ENCODE data around the gene CACNG6.

The CACNG6 gene

DNA sequence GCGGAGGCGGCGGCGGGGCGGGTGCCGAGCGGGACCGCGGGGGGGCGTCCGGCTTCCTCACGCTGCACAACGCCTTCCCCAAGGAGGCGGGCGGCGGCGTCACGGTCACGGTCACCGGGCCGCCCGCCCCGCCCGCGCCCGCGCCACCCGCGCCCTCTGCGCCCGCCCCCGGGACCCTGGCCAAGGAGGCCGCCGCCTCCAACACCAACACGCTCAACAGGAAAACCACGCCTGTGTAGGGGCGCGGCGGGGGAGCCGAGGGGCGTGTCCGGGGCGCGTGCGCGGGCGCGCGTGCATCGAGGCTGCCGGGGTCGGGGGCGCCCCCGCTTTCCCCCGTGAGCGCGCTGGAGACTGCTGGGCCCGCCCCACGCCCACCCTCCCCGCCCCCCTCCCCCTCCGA lies 8.8 kb upstream of the CACNG6 start:
- Histone ChIP-seq H3K4me3 (ENCODE audit: low read length in 2 of 2) (no peak overlapping the region), H3K9me3 (ENCODE audit: control insufficient read depth in 2 of 2, low read length in 2 of 2) (peaks cover 0 to 2% of the 10 kb centered on the region in 2 donors), H3K4me1 (ENCODE audit: control insufficient read depth in 2 of 2, insufficient read depth in 2 of 2, low read length in 2 of 2) (peaks cover 0 to 3% of the 10 kb centered on the region in 2 donors), H3K27me3 (ENCODE audit: control insufficient read depth in 2 of 2, insufficient read depth in 2 of 2, low read length in 2 of 2) (peaks cover 7 to 22% of the 10 kb centered on the region in 2 donors), H3K9ac (ENCODE audit: low read depth in 1 of 2, low read length in 2 of 2) (no peak overlapping the region), H3K36me3 (ENCODE audit: control insufficient read depth in 2 of 2, insufficient read depth in 2 of 2, low read length in 2 of 2) (no peaks in the 10 kb centered on the region), H3K27ac (ENCODE audit: low read depth in 2 of 2, low read length in 2 of 2) (no peak overlapping the region)

DNA sequence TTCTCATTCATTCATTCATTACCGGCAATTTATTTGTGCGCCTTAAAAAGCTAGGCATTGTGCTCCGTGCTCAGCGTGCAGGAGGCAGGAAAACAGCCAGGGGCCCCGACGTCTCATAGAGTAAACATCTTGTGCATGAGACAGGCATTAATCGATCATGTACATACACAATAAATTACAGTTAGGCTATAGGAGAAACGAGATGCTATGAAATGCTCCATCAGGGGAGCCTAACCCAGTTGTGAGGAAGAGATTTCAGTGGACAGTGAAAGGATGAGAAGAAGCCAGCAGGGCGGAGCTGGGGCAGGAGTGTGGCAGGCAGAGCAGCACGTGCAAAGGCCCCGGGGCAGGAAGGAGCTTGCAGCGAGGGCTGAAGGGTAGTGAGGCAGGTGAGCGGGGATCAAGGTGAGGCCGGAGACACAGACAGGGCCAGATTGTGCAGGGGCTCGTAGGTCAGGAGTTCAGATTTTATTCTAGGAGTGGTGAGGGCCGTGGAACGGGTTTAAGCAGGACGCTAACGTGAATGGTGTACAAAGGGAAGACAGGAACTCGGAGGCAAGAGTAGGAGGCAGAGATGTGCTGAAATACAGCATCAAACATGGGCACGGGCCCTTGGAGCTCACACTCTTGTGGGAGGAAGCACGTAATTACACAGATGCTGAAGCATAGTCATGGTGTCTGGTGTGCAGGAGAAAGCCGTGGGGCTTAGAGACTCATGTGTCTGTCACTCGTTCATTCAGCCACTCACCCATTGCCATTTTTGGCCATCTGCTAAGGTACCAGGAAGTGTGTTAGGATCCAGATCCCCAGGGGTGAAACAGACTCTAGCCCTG lies 7.8 kb upstream of the CACNG6 start:
- H3K4me3 ChIP-seq (ENCODE audit: low read length in 2 of 2) = no peak overlapping the region
- H3K27ac ChIP-seq (ENCODE audit: low read depth in 2 of 2, low read length in 2 of 2) = no peak overlapping the region
- H3K27me3 ChIP-seq (ENCODE audit: control insufficient read depth in 2 of 2, insufficient read depth in 2 of 2, low read length in 2 of 2) = peaks cover 2 to 22% of the 10 kb centered on the region in 2 donors
- no peaks in the 10 kb centered on the region for H3K4me1 ChIP-seq (ENCODE audit: control insufficient read depth in 2 of 2, insufficient read depth in 2 of 2, low read length in 2 of 2)
- H3K36me3 ChIP-seq (ENCODE audit: control insufficient read depth in 2 of 2, insufficient read depth in 2 of 2, low read length in 2 of 2) = no peaks in the 10 kb centered on the region
- H3K9me3 ChIP-seq (ENCODE audit: control insufficient read depth in 2 of 2, low read length in 2 of 2) = peaks cover 0 to 2% of the 10 kb centered on the region in 2 donors
- H3K9ac ChIP-seq (ENCODE audit: low read depth in 1 of 2, low read length in 2 of 2) = no peak overlapping the region

DNA sequence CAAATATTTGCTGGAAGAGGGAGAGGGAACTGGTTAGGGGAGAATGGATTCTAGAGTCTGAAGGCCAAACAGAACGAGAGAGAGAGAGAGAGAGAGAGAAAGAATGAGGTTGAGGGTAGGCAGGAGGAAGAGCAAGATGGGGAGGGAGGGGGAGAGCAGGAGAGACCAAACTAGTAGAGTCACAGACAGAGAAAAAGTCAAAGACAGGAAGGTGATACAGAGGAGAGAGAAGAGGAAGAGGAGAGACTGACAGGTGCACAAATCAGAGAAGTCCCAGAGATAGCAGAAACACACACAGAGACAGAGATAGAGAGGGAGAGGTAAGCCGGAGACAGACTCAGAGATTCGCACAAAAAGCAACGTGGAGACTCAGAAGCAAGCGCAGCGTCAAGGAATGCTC lies 5.6 kb upstream of the CACNG6 start:
- Histone ChIP-seq H3K36me3 (ENCODE audit: control insufficient read depth in 2 of 2, insufficient read depth in 2 of 2, low read length in 2 of 2) (no peaks in the 10 kb centered on the region), H3K9ac (ENCODE audit: low read depth in 1 of 2, low read length in 2 of 2) (no peak overlapping the region), H3K4me1 (ENCODE audit: control insufficient read depth in 2 of 2, insufficient read depth in 2 of 2, low read length in 2 of 2) (no peaks in the 10 kb centered on the region), H3K27me3 (ENCODE audit: control insufficient read depth in 2 of 2, insufficient read depth in 2 of 2, low read length in 2 of 2) (peaks cover 5 to 15% of the 10 kb centered on the region in 2 donors), H3K27ac (ENCODE audit: low read depth in 2 of 2, low read length in 2 of 2) (no peak overlapping the region), H3K4me3 (ENCODE audit: low read length in 2 of 2) (no peak overlapping the region), H3K9me3 (ENCODE audit: control insufficient read depth in 2 of 2, low read length in 2 of 2) (peaks cover 0 to 2% of the 10 kb centered on the region in 2 donors)

DNA sequence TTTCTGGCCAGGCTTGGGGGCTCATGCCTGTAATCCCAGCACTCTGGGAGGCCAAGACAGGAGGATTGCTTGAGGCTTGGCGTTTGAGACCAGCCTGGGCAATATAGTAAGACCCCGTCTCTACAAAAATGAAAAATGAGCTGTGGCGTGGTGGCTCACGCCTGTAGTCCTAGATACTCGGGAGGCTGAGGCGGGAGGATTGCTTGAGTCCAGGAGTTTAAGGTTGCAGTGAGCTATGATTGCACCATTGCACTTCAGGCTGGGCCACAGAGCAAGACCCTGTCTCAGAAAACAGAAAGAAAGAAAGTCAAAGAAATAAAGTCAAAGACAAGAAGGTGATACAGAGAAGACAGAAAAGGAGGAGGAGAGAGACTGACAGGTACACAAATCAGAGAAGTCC lies 2.5 kb upstream of the CACNG6 start:
- peaks cover 10 to 12% of the 10 kb centered on the region in 2 donors for H3K27me3 ChIP-seq (ENCODE audit: control insufficient read depth in 2 of 2, insufficient read depth in 2 of 2, low read length in 2 of 2)

DNA sequence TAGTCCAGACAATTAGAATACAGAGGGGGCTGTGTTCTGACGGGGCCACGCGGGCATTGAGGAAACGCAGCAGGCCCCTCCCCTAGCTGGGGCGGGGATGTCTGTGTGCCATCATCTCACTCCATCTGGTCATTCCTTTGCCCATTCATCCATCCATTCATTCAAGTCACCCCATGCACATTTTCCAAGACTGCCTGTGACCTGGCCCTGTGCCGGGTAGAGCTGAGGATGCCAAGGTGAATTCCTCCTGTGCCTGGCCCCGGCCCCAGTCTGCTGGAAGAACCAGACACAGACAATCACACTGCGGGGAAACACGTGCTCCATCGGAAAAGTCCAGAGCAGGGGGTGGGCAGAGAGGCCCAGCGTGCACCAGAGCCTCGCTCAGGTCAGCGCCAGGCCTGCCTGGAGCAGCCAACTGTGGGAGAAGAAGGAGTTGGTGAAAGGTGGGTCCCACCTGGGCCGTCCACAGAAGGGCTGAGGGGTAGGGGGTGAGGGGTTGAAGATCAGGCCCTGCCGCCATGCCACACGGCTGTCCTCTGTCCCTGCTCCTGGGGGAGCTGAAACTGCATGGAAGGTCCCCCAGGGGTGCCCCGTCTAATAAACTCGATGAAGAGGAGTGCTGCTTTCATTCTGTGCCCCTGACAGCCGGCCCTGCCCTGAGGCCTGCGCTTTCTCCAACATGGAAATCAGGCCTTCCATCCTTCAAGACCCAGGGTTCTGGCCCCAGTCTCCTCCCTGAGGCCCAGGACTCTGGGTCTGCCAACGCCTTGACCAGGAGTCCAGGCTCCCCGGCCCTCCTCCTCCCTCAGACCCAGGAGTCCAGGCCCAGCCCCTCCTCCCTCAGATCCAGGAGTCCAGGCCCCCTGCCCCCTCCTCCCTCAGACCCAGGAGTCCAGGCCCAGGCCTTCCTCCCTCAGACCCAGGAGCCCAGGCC lies 1.6 kb upstream of the CACNG6 start:
- H3K4me3 ChIP-seq (ENCODE audit: low read length in 2 of 2) = no peak overlapping the region
- H3K36me3 ChIP-seq (ENCODE audit: control insufficient read depth in 2 of 2, insufficient read depth in 2 of 2, low read length in 2 of 2) = no peaks in the 10 kb centered on the region
- no peaks in the 10 kb centered on the region for H3K9me3 ChIP-seq (ENCODE audit: control insufficient read depth in 2 of 2, low read length in 2 of 2)
- H3K9ac ChIP-seq (ENCODE audit: low read depth in 1 of 2, low read length in 2 of 2) = no peak overlapping the region
- H3K27ac ChIP-seq (ENCODE audit: low read depth in 2 of 2, low read length in 2 of 2) = no peak overlapping the region
- no peaks in the 10 kb centered on the region for H3K4me1 ChIP-seq (ENCODE audit: control insufficient read depth in 2 of 2, insufficient read depth in 2 of 2, low read length in 2 of 2)
- peaks cover 10 to 12% of the 10 kb centered on the region in 2 donors for H3K27me3 ChIP-seq (ENCODE audit: control insufficient read depth in 2 of 2, insufficient read depth in 2 of 2, low read length in 2 of 2)

More for the DNA sequence above, 2.5 kb upstream of the CACNG6 start:
- no peak overlapping the region for H3K9ac ChIP-seq (ENCODE audit: low read depth in 1 of 2, low read length in 2 of 2)
- H3K27ac ChIP-seq (ENCODE audit: low read depth in 2 of 2, low read length in 2 of 2) = no peak overlapping the region
- H3K4me1 ChIP-seq (ENCODE audit: control insufficient read depth in 2 of 2, insufficient read depth in 2 of 2, low read length in 2 of 2) = no peaks in the 10 kb centered on the region
- H3K36me3 ChIP-seq (ENCODE audit: control insufficient read depth in 2 of 2, insufficient read depth in 2 of 2, low read length in 2 of 2) = no peaks in the 10 kb centered on the region
- H3K4me3 ChIP-seq (ENCODE audit: low read length in 2 of 2) = no peak overlapping the region
- no peaks in the 10 kb centered on the region for H3K9me3 ChIP-seq (ENCODE audit: control insufficient read depth in 2 of 2, low read length in 2 of 2)

DNA sequence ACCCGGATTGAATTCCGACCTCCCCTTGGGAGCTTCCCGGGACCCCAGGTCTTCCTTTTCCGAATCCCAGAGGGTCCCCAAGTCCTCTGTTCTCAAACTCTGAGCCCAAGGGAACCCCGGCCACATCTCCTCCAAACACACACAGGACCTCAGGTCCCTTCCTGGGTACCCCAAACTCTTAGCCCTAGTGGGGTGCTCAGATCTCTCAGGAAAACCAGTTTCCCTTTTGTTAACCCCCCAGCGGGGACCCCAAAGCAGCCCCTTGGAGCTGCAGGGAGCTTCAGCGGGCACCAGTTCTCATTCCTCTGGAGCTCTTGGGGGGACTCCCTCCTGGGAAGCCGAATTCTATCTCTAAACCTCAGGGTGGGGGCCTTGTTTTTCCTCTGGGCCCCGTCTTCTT lies 774 bp downstream of the CACNG6 start:
- H3K27me3 ChIP-seq (ENCODE audit: control insufficient read depth in 2 of 2, insufficient read depth in 2 of 2, low read length in 2 of 2) = peaks cover 10 to 12% of the 10 kb centered on the region in 2 donors
- no peak overlapping the region for H3K4me3 ChIP-seq (ENCODE audit: low read length in 2 of 2)
- H3K4me1 ChIP-seq (ENCODE audit: control insufficient read depth in 2 of 2, insufficient read depth in 2 of 2, low read length in 2 of 2) = no peaks in the 10 kb centered on the region
- no peaks in the 10 kb centered on the region for H3K9me3 ChIP-seq (ENCODE audit: control insufficient read depth in 2 of 2, low read length in 2 of 2)
- H3K27ac ChIP-seq (ENCODE audit: low read depth in 2 of 2, low read length in 2 of 2) = no peak overlapping the region
- no peak overlapping the region for H3K9ac ChIP-seq (ENCODE audit: low read depth in 1 of 2, low read length in 2 of 2)
- no peaks in the 10 kb centered on the region for H3K36me3 ChIP-seq (ENCODE audit: control insufficient read depth in 2 of 2, insufficient read depth in 2 of 2, low read length in 2 of 2)

DNA sequence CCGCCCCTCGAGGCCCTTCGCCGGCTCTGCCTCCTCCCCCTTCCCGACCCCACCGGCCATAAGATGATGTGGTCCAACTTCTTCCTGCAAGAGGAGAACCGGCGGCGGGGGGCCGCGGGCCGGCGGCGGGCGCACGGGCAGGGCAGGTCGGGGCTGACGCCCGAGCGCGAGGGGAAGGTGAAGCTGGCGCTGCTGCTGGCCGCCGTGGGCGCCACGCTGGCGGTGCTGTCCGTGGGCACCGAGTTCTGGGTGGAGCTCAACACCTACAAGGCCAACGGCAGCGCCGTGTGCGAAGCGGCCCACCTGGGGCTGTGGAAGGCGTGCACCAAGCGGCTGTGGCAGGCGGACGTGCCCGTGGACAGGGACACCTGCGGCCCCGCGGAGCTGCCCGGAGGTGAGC lies 1.4 kb downstream of the CACNG6 start:
- no peaks in the 10 kb centered on the region for H3K36me3 ChIP-seq (ENCODE audit: control insufficient read depth in 2 of 2, insufficient read depth in 2 of 2, low read length in 2 of 2)
- no peaks in the 10 kb centered on the region for H3K4me1 ChIP-seq (ENCODE audit: control insufficient read depth in 2 of 2, insufficient read depth in 2 of 2, low read length in 2 of 2)
- no peaks in the 10 kb centered on the region for H3K9me3 ChIP-seq (ENCODE audit: control insufficient read depth in 2 of 2, low read length in 2 of 2)
- H3K9ac ChIP-seq (ENCODE audit: low read depth in 1 of 2, low read length in 2 of 2) = no peak overlapping the region
- no peak overlapping the region for H3K27ac ChIP-seq (ENCODE audit: low read depth in 2 of 2, low read length in 2 of 2)
- H3K27me3 ChIP-seq (ENCODE audit: control insufficient read depth in 2 of 2, insufficient read depth in 2 of 2, low read length in 2 of 2) = peaks cover 10 to 12% of the 10 kb centered on the region in 2 donors
- H3K4me3 ChIP-seq (ENCODE audit: low read length in 2 of 2) = no peak overlapping the region

DNA sequence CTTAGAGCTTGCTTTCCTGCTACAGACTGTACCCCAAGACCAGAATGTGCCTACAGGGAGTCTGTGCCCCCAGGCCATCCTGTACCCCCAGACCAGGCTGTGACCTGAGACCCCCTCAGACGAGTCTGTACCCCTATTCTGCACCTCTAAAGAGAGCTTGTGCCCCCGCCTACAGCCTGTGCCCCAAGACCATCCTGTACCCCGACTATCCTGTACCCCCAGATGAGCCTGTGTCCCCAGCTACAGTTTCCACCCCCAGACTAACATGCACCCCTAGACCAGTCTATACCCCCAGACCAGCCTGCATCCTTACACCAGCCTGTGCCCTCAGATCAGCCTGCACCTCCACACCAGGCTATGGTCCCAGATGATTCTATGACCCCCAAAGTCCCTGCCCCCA lies 2.0 kb downstream of the CACNG6 start:
- Histone ChIP-seq H3K4me3 (ENCODE audit: low read length in 2 of 2) (no peak overlapping the region), H3K27me3 (ENCODE audit: control insufficient read depth in 2 of 2, insufficient read depth in 2 of 2, low read length in 2 of 2) (peaks cover 10 to 14% of the 10 kb centered on the region in 2 donors), H3K36me3 (ENCODE audit: control insufficient read depth in 2 of 2, insufficient read depth in 2 of 2, low read length in 2 of 2) (no peaks in the 10 kb centered on the region), H3K9me3 (ENCODE audit: control insufficient read depth in 2 of 2, low read length in 2 of 2) (no peaks in the 10 kb centered on the region), H3K27ac (ENCODE audit: low read depth in 2 of 2, low read length in 2 of 2) (no peak overlapping the region), H3K4me1 (ENCODE audit: control insufficient read depth in 2 of 2, insufficient read depth in 2 of 2, low read length in 2 of 2) (no peaks in the 10 kb centered on the region), H3K9ac (ENCODE audit: low read depth in 1 of 2, low read length in 2 of 2) (no peak overlapping the region)

DNA sequence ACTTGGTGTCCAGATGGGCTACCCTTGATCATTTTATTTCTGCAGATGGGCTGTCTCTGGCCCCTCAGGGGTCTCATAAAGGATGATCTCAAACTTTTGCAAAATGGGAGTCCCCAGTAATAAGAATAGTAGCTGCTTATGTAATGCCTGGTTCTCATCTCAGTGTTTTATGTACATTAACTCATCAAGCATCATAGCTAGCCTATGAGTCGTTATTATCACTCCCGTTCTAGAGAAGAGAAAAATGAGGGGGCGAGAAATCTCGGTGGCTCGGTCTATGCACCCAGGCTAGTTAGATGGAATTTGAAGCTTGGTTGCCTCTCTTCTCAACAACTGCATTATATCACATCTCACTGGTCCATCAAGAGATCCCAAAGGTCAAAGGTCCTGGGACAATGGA lies 3.4 kb downstream of the CACNG6 start:
- Histone ChIP-seq H3K36me3 (ENCODE audit: control insufficient read depth in 2 of 2, insufficient read depth in 2 of 2, low read length in 2 of 2) (no peaks in the 10 kb centered on the region), H3K9ac (ENCODE audit: low read depth in 1 of 2, low read length in 2 of 2) (no peak overlapping the region), H3K4me1 (ENCODE audit: control insufficient read depth in 2 of 2, insufficient read depth in 2 of 2, low read length in 2 of 2) (no peaks in the 10 kb centered on the region), H3K27me3 (ENCODE audit: control insufficient read depth in 2 of 2, insufficient read depth in 2 of 2, low read length in 2 of 2) (peaks cover 11 to 13% of the 10 kb centered on the region in 2 donors), H3K9me3 (ENCODE audit: control insufficient read depth in 2 of 2, low read length in 2 of 2) (no peaks in the 10 kb centered on the region), H3K27ac (ENCODE audit: low read depth in 2 of 2, low read length in 2 of 2) (no peak overlapping the region), H3K4me3 (ENCODE audit: low read length in 2 of 2) (no peak overlapping the region)

DNA sequence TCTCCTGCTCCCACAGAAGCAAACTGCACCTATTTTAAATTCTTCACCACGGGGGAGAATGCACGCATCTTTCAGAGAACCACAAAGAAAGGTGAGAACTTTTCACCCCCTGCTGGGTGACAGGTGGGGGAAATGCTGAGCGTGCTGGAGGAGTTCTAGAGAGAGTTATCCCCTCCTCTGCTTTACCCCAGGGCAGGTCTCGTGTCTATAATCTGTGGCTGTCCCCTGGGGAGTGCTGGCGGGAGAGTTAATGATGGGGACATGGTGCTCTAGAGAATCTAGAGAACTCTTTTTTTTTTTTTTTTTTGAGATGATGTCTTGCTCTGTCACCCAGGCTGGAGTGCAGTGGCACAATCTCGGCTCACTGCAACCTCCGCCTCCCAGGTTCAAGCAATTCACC lies 6.8 kb downstream of the CACNG6 start:
- no peak overlapping the region for H3K27ac ChIP-seq (ENCODE audit: low read depth in 2 of 2, low read length in 2 of 2)
- no peaks in the 10 kb centered on the region for H3K4me1 ChIP-seq (ENCODE audit: control insufficient read depth in 2 of 2, insufficient read depth in 2 of 2, low read length in 2 of 2)
- H3K36me3 ChIP-seq (ENCODE audit: control insufficient read depth in 2 of 2, insufficient read depth in 2 of 2, low read length in 2 of 2) = no peaks in the 10 kb centered on the region
- H3K4me3 ChIP-seq (ENCODE audit: low read length in 2 of 2) = no peak overlapping the region
- peaks cover 7 to 8% of the 10 kb centered on the region in 2 donors for H3K27me3 ChIP-seq (ENCODE audit: control insufficient read depth in 2 of 2, insufficient read depth in 2 of 2, low read length in 2 of 2)
- no peak overlapping the region for H3K9ac ChIP-seq (ENCODE audit: low read depth in 1 of 2, low read length in 2 of 2)
- H3K9me3 ChIP-seq (ENCODE audit: control insufficient read depth in 2 of 2, low read length in 2 of 2) = no peaks in the 10 kb centered on the region

Data from mucosa of rectum (tissue), 2 donors.